SK-N-DZ (cell line): ENCODE data around the gene WDR91.
"Not testable (repeated sequence)": the region's sequence is repeated elsewhere in the genome, so short reads cannot be mapped to it uniquely, and the experiment has no call there.

Experiments used
- DNase-seq: peaks from one replicate; pipeline ENCODE4 v3.0.0-alpha.2; 2015; ENCODE audit warnings: low spot score

The WDR91 gene

DNA sequence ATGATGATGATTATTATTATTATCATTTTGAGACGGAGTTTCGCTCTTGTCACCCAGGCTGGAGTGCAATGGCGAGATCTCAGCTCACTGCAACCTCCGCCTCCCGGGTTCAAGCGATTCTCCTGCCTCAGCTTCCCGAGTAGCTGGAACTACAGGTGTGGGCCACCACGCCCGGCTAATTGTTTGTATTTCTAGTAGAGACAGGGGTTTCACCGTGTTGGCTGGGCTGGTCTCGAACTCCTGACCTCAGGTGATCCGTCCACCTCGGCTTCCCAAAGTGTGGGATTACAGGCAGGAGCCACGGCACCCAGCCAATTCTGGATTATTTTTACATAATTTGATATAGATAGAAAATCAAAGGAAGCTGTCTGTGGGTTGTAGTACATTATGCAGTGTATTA, 22.8 kb upstream of the WDR91 start:
- DNase-seq = not testable (repeated sequence)

GRCh38 chr7:135233570-135233969, 22.2 kb upstream of the WDR91 start, which contains the start of gene STRA8:
TSS of gene STRA8 (plus strand) at chr7:135233838. CDS start at chr7:135240525, 6,687 bp downstream.
- no peak for DNase-seq

DNA sequence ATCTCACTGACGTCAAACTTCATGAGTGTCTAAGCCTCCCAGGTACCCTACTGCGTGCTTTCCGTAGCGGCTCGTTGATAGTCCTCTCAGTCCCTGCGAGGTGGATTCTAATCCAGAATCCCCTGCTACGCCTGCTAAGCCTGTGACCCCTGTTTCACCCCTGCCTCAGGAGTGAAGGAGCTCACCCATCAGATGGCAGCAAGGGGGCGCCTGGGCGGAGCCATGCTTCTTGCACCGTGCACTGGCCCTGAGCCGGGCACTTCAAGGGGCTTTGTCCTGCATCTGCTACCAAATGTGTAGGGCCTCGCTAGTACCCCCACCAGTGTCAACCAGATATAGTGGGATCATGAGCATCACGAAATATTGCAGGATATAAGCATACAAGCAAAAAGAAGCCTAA, 21.4 kb upstream of the WDR91 start:
- DNase-seq = peak; percentile 61

DNA sequence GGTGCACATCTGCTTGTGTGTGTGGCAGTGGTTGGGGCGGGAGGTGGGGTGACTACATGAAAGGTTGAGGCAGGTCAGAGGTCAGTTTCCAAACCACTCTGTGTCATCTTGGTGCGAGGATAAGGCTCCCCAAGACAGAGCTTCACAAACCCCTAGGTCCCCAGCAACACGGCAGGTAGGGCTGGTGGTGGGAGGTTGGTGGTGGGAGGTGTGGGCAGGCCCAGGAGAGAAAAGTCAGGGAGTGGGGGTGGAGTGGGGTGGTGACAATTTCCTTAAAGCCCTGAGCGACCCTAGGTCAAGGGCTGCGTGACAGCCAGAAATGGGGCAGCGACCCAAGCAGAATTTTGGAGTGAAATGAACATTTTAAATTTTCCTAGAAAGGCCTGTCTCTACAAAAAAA, 20.8 kb upstream of the WDR91 start:
- DNase-seq = no peak

- DNase-seq = no peak
These were observed 20.4 kb upstream of the WDR91 start for GRCh38 chr7:135231686-135232085.

- DNase-seq = no peak
These were observed 12.7 kb upstream of the WDR91 start for GRCh38 chr7:135224027-135224426.

DNA sequence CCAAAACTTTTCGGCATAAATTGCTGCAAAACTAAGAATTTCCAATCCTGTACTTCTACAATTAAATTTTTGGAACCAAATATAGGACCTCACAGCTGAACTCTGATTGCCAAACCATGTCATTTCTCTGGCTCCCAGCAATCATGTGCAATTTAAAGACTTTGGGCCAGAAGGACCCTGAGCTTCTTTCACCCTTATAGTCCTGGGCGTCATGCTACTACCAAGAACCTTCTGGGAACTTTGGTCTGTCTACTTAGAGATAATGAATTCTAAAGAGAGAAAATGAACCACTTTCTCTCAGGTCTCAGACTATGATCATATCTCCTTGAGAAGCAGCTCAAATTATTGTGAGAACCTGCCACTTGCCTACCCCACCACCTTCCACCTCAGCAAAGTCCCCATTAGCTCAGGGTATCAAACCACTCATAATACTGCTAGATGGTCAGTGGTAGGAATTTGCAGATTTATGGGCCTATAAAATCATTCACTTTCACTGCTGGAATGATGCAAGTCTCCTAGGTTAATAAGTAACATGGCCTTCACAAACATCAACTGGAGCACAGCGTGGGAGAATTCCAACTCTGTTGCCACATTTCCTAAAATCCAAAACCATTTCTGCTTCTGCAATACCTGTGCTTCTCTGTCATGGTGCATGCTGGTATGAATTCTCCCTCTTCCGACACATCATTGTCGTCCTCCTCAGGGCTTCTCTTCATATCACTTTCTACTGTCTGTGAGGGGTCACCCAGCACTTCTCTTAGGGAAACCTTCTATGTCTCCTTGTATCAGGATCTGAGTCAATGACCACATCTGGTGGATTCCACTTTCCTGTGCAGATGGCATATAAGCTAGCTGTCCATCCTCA, 6.6 kb upstream of the WDR91 start:
- no peak for DNase-seq

- no peak for DNase-seq
These were observed 4.4 kb upstream of the WDR91 start for GRCh38 chr7:135215698-135216097.

DNA sequence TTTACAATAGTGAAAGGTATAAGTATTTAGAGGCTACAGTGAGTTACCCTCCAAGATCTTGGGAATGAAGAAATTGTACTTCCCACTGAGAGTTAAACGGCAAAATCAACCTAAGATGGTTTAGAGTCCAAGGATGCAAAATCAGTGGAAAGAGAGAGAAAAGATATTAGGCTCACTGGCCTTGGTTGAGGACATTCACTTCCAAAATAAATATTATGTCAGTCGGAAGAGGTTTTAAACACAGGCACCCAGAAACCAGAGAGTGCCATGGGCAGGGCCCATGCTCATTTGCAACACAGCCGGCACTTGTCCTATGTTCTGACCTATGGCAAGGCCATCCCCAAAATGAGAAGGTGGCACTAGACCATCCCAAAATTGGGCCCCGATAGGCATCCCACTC, 3.9 kb upstream of the WDR91 start:
- no peak for DNase-seq

- no peak for DNase-seq
These were observed 2.5 kb upstream of the WDR91 start for GRCh38 chr7:135213831-135214230.

DNA sequence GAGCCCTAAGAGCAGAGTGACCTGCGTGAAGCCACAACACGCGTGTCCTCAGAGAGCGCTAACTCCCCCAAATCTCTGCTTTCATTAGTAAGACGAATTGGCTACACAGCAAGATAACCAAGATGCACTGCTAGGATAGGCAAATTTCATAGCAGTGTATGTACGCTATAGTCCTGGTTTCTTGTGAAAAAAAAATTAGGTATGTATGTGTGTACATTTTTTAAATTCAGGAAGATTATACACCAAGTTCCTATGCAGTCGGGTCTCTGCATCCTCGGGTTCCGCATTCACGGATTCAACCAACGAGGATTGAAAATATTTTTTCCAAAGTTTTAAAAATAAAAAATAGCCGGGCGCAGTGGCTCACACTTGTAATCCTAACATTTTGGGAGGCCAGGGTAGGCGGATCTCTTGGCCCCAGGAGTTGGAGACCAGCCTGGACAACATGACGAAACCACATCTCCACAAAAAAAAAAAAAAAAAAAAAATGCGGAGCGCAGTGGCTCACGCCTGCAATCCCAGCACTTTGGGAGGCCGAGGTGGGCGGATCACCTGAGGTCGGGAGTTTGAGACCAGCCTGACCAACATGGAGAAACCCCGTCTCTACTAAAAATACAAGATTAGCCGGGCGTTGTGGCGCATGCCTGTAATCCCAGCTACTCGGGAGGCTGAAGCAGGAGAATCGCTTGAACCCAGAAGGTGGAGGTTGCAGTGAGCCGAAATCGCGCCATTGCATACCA, 790 bp upstream of the WDR91 start:
- DNase-seq = not testable (repeated sequence)

GRCh38 chr7:135210888-135211178, 493 bp downstream of the WDR91 start:
- DNase-seq = no peak

DNA sequence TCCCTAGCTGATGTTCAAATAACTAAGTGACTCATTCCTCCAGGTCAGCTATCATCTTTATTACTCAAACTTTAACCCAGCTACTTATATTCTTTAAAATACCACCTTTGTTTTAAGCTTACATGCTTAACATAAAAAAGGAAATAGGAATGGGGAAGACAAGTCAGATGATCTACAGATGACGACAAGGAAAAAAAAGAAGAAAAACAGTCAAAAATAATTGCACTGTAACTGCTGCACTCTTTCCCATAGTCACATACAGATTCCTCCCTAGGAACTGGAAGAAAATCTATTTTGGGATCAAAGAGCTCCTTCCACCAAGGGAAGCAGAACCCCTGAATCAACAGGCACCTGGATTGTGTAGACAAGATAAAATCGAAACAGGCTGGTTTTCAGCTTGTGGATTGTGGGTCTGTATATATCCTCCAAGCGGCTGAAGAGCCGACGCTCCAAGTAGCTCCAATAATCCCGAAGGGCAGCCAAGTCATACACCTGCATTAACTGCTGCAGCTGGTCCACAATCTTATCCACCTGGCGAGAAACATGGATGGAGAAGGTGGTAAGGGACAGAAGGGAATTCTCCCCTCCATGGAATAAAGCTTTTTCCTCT, 2.0 kb downstream of the WDR91 start:
- DNase-seq = no peak

GRCh38 chr7:135208102-135208793, 3.1 kb downstream of the WDR91 start:
- DNase-seq = no peak

DNA sequence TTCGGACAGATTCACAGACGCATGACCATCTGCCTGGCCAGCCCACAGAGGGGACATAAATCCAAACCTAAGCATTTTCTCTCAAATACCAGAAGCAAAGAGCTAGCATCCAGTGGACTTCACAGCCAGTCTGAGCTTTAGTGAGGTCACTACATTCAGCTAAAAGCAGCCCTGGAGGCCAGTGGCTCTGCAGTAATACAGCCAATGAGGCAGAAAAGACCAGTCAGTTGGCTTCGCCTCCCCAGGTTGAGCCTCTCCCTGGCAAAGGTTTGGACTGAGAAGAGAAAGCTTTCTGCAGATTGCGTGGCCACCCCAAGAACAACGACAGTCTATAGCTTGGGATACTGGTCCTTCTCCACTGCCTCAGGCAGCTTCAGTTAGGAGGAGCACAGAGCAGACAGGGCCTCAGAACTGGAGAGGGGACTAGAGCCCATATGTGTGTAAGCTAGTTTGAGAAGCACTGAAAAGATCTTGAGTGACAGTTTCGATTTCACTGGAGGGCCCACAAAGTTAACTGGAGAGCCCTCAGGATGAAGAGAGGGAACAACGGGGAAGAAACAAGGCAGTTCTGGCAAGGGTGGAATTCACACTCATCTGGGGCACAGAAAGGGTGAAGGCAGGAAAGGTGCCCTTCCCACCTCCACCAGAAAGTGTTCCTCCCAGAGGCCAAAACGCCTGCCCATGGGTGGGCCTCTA, 3.8 kb downstream of the WDR91 start:
- DNase-seq = no peak

GRCh38 chr7:135206941-135207391, 4.4 kb downstream of the WDR91 start:
- DNase-seq = no peak

GRCh38 chr7:135205850-135206249, 5.5 kb downstream of the WDR91 start:
- no peak for DNase-seq

DNA sequence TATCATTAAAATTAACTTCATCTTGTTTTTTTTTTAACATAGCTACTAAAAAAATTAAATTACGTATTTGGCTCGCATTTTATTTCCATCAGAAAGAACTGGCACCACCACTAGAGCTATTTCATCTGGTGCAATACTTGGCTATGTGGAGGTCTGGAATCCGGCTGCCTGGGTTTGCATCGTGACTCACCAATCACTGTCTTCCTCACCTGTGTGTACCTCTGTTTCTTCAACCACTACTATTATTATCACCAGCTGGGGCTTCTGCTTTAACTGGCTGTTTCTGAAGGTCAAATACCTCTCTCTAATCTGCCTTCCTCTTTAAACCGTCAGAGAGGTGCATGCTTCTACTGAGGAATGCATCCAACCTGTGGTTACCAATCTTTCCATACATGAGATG, 6.5 kb downstream of the WDR91 start:
- DNase-seq = no peak

DNA sequence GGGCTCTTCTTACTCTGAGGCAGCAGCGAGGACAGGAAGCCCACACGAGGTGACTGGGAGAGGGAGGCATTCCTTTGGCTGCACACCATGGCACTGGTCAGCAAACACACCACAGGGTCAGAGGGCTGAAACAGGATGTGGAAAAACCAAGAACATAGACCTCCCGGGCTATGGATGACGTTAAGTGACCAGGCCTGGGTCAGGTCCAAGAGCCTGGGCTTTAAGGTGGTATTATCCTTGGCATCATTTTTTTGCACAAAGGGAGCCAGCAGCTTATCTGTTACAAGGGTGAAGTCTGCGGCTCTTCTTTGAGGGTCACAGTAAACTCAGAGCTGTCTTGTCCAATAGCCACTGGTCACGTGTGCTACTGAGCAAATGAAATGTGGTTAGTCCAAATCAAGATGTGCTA, 7.0 kb downstream of the WDR91 start:
- no peak for DNase-seq

DNA sequence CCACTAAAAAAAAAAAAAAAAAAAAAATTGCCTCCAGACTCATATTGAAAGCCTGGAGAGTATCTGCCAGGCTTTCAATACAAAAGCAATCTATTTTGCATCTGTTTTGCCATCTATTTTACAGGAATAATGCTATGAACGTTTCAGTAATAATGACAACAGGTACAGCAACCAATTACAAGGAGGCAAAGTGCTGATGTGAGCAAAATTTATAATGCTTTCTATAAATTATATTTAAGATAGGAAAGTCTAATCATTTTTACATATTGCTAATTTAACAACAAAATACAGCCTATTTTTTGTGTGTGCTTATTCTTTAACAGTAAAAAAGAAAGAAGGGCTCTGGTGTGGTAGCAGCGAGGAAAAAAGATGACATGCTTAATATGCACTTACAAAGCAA, 10.0 kb downstream of the WDR91 start:
- no peak for DNase-seq

- no peak for DNase-seq
These were observed 10.4 kb downstream of the WDR91 start for GRCh38 chr7:135200821-135201331.
